Measurements from ENCODE around the gene DCUN1D4. TPM values are rescaled to one million over a fixed set of nuclear protein-coding genes. Genes with fewer than 3 reads are reported as not detected.

The DCUN1D4 gene
- total RNA-seq, 1 experiment from 2014 or later, result 42.8 TPM

DNA sequence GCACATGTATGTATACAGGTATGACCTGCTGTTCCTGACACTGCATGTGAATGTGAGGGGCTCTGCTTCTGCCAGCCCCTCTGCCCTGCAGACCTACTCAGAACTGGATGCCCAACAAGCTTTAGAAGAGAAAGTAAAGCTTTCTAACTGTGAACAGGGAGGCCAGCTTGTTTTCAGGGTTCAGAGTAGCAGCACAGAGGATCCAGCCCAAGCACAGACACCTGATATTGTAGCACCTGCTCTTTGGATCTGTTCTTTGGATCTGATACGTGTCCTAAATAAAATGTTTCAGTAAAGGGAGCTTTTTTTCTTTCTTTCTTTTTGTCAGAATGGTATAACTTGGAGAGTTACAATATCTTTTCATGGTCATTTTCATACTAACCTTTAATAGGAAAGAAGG, 19.2 kb downstream of the DCUN1D4 start:
- Histone ChIP-seq H3K4me3 (ENCODE audit: low read depth, low read length) (no peak overlapping the region), H3K4me1 (peaks cover 14% of the 10 kb centered on the region), H3K36me3 (ENCODE audit: control insufficient read depth, insufficient read depth, low read length) (peaks cover 2% of the 10 kb centered on the region), H3K27me3 (replicated peaks; ENCODE audit: control insufficient read depth, insufficient read depth, low read length) (no peaks in the 10 kb centered on the region), H3K9me3 (no peaks in the 10 kb centered on the region)
- POLR2A ChIA-PET, result no interaction called here
- Mint-ChIP-seq H3K27ac (ENCODE audit: unreplicated experiment) (no peak overlapping the region), H3K27me3 (ENCODE audit: insufficient read depth, unreplicated experiment) (no peaks in the 10 kb centered on the region), H3K4me1 (ENCODE audit: low read depth, unreplicated experiment) (peaks cover 26% of the 10 kb centered on the region), H3K9me3 (ENCODE audit: unreplicated experiment) (no peaks in the 10 kb centered on the region), H3K36me3 (ENCODE audit: insufficient read depth, unreplicated experiment) (peaks cover 36% of the 10 kb centered on the region), H3K4me3 (ENCODE audit: unreplicated experiment) (no peak overlapping the region)
- BruUV-seq (replicated peaks), result no TSS peak
- intact Hi-C loops (cut with micrococcal nuclease; ENCODE audit: unreplicated experiment), result no loop called here
- TF ChIP-seq, protein P1, sequence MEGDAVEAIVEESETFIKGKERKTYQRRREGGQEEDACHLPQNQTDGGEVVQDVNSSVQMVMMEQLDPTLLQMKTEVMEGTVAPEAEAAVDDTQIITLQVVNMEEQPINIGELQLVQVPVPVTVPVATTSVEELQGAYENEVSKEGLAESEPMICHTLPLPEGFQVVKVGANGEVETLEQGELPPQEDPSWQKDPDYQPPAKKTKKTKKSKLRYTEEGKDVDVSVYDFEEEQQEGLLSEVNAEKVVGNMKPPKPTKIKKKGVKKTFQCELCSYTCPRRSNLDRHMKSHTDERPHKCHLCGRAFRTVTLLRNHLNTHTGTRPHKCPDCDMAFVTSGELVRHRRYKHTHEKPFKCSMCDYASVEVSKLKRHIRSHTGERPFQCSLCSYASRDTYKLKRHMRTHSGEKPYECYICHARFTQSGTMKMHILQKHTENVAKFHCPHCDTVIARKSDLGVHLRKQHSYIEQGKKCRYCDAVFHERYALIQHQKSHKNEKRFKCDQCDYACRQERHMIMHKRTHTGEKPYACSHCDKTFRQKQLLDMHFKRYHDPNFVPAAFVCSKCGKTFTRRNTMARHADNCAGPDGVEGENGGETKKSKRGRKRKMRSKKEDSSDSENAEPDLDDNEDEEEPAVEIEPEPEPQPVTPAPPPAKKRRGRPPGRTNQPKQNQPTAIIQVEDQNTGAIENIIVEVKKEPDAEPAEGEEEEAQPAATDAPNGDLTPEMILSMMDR (IDR thresholded peaks at IDR 0.05; ENCODE audit: insufficient read depth in 1 of 2, low read depth in 1 of 2, low read length in 1 of 2, severe bottlenecking in 1 of 2, unreplicated experiment in 1 of 2), result no peak
- CTCF ChIA-PET, result no interaction called here
- DNase-seq, result no peak

DNA sequence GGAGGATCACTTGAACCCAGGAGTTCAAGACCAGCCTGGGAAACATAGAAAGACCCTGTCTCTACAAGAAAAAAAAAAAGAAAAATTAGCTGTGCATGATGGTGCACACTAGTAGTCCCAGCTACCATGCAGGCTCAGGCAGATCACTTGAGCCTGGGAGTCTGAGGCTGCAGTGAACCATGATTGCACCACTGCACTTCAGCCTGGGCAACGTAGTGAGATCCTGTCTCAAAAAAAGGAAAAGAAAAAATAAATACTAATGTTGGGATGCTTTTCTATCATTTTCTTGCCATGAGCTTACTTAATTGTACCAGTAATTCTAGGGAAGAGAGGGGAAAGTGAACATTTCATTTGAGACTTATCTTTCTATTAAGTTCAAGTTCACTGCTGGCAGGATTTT, 19.8 kb downstream of the DCUN1D4 start:
- Mint-ChIP-seq H3K9me3 (ENCODE audit: unreplicated experiment) (no peaks in the 10 kb centered on the region), H3K27me3 (ENCODE audit: insufficient read depth, unreplicated experiment) (no peaks in the 10 kb centered on the region), H3K27ac (ENCODE audit: unreplicated experiment) (no peak overlapping the region), H3K4me3 (ENCODE audit: unreplicated experiment) (no peak overlapping the region), H3K4me1 (ENCODE audit: low read depth, unreplicated experiment) (peaks cover 22% of the 10 kb centered on the region), H3K36me3 (ENCODE audit: insufficient read depth, unreplicated experiment) (peaks cover 34% of the 10 kb centered on the region)
- TF ChIP-seq, protein P1 (IDR thresholded peaks at IDR 0.05; ENCODE audit: insufficient read depth in 1 of 2, low read depth in 1 of 2, low read length in 1 of 2, severe bottlenecking in 1 of 2, unreplicated experiment in 1 of 2), result no peak
- ChIA-PET CTCF (no interaction called here), POLR2A (no interaction called here)
- Histone ChIP-seq H3K27me3 (replicated peaks; ENCODE audit: control insufficient read depth, insufficient read depth, low read length) (no peaks in the 10 kb centered on the region), H3K4me3 (ENCODE audit: low read depth, low read length) (no peak overlapping the region), H3K36me3 (ENCODE audit: control insufficient read depth, insufficient read depth, low read length) (peaks cover 2% of the 10 kb centered on the region), H3K9me3 (no peaks in the 10 kb centered on the region), H3K4me1 (peaks cover 14% of the 10 kb centered on the region)
- no peak for DNase-seq
- intact Hi-C loops (cut with micrococcal nuclease; ENCODE audit: unreplicated experiment), result no loop called here
- no TSS peak for BruUV-seq (replicated peaks)

DNA sequence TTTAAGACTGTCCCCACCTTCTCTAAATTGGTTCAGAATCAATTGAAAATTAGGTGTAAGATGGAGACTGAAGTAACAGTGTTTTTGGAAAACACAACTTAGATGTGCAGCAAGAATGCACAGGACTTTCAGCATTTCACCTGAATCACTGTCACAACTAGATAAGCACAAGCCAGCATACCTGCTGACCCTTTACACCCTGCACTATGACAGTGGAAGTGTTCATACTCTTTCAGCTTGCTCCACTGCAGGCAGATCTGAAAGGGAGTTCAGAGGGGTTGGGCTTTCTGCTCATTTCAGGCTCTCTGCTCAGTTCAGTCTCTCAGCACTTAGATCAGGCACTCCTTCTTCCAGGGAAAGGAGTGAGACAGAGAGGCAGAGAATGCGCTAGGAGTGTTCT, 22.8 kb downstream of the DCUN1D4 start:
- Histone ChIP-seq H3K36me3 (ENCODE audit: control insufficient read depth, insufficient read depth, low read length) (peaks cover 2% of the 10 kb centered on the region), H3K4me1 (no peaks in the 10 kb centered on the region), H3K27me3 (replicated peaks; ENCODE audit: control insufficient read depth, insufficient read depth, low read length) (no peaks in the 10 kb centered on the region), H3K9me3 (no peaks in the 10 kb centered on the region), H3K4me3 (ENCODE audit: low read depth, low read length) (no peak overlapping the region)
- TF ChIP-seq, protein P1 (IDR thresholded peaks at IDR 0.05; ENCODE audit: insufficient read depth in 1 of 2, low read depth in 1 of 2, low read length in 1 of 2, severe bottlenecking in 1 of 2, unreplicated experiment in 1 of 2), result no peak
- POLR2A ChIA-PET, result no interaction called here
- no peaks in the 10 kb centered on the region for H3K9me3 Mint-ChIP-seq (ENCODE audit: unreplicated experiment)
- DNase-seq, result no peak
- CTCF ChIA-PET, result no interaction called here
- BruUV-seq (replicated peaks), result no TSS peak
- peaks cover 27% of the 10 kb centered on the region for H3K36me3 Mint-ChIP-seq (ENCODE audit: insufficient read depth, unreplicated experiment)
- H3K27ac Mint-ChIP-seq (ENCODE audit: unreplicated experiment), result no peak overlapping the region
- H3K27me3 Mint-ChIP-seq (ENCODE audit: insufficient read depth, unreplicated experiment), result no peaks in the 10 kb centered on the region
- intact Hi-C loops (cut with micrococcal nuclease; ENCODE audit: unreplicated experiment), result no loop called here
- H3K4me3 Mint-ChIP-seq (ENCODE audit: unreplicated experiment), result no peak overlapping the region
- H3K4me1 Mint-ChIP-seq (ENCODE audit: low read depth, unreplicated experiment), result peaks cover 7% of the 10 kb centered on the region

Measured in Caco-2 (cell line).